Skin of body (tissue), 2 donors: Measurements from ENCODE around the gene CACNB2. TPM values are rescaled to one million over a fixed set of nuclear protein-coding genes. Genes with fewer than 3 reads are reported as not detected.
A peak's percentile ranks its signal among the peaks of the same experiment; 100 is the strongest.
"Not testable (repeated sequence)": the region's sequence is repeated elsewhere in the genome, so short reads cannot be mapped to it uniquely, and the experiment has no call there.

ENCODE experiments used
- DNase-seq: peaks from one replicate; lab custom pipeline; 2025; lab: John Stamatoyannopoulos, UW
- total RNA-seq: library from RNA; depleted of rRNA; stranded (reverse); fragments of >200 nt; gene quantifications from one replicate; pipeline ENCODE4 v1.2.3, GENCODE V29; 2014

The CACNB2 gene
- total RNA-seq, 1 donor from 2014 or later: 2.6 TPM

GRCh38 chr10:18144928-18145327 is 4.7 kb downstream of the CACNB2 start:
- DNase-seq: no peak

DNA sequence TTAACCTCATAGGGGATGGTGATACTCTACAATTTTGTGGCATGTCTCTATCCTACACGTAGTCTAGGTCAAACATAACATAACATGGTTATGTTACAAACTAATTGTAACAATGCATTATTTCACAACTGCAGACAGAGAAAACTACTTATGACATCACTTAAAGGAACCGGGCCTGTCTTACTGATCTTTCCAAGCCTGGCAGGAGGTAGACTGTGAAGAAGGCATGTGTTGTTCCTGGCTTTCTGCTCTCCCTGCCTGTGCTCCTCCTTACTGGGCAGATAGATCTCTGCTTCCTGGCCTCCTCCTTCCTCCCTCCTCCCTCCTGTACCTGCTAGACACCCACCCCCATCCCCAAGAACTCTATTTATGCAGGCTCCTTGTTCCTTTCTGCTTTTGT is 5.4 kb downstream of the CACNB2 start:
- no peak for DNase-seq

GRCh38 chr10:18149196-18149800 is 9.1 kb downstream of the CACNB2 start:
- no peak for DNase-seq

DNA sequence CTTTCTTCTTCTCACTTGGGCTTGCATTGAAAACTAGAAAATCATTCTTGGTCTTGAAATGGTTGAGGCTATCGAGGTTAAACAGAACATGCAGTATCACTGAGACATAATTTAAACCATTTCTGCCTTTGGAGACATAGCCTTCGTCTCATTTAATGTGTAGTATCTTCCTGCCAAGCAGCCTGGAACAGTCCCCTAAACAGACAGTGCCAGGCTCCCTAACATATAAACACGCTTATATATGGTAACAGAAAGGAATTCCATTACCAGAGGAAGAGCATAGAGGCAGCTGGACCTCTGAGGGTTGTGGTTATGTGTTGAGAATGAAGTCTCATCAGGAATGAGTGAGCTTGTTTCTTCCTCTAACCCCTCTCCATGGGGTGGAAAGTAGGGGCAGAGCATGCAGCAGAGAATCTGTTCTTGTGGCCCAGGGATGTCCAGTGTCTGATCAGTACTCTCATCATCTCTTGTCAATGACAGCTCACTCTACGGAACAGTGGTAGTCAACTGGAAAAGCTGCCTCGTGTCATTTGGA is 11.2 kb downstream of the CACNB2 start:
- DNase-seq: no peak

GRCh38 chr10:18153381-18153780 is 13.2 kb downstream of the CACNB2 start:
- not testable (repeated sequence) for DNase-seq

DNA sequence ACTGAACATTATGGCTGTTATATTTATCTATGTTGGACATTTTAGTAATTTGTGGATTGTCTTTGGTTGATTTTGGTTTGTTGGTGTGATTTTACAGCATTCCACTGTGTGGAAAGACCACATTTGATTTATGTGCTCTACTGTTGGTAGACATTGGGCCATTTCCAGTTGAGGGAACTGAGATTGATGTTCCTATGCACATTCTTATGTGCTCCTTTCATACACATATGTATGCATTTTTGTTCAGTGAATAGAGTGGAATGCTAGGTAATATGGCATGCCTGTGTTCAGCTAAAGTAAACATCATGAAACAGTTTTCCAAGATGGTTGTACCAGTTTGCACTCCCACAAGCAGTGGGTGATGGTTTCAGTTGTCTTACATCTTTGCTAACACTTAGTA is 15.1 kb downstream of the CACNB2 start:
- DNase-seq: no peak

DNA sequence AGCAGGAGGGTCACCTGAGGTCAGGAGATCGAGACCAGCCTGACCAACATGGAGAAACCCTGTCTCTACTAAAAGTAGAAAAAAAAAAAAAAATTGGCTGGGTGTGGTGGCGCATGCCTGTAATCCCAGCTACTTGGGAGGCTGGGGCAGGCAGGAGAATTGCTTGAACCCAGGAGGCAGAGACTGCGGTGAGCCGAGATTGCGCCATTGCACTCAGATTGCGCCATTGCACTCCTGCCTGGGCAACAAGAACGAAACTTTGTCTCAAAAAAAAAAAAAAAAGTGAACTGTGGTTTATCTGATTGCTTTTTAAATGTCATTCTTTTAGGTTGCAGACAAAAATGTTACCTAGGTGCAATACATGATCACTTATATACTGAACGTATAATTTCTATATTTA is 16.6 kb downstream of the CACNB2 start:
- not testable (repeated sequence) for DNase-seq

DNA sequence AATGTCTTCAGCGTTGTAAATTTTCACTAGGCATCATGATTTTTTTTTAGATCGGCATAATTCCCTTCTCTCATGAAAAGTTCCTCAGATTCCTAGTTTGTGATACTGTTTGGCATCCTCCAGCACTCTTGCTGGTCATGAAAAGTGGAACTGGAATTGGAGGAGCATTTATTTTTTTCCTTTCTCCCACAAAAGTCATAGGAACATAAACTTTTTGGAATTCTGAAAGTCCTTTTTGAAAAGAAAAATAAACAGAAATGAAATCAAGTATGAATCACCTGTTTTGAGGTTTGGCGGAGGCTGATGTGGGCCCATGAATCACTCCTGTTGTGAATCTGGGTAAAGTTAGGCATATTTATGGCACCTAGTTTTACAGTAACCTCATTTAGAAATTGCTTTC is 17.7 kb downstream of the CACNB2 start:
- DNase-seq: no peak

- no peak for DNase-seq
These were observed 18.6 kb downstream of the CACNB2 start for GRCh38 chr10:18158773-18159265.

DNA sequence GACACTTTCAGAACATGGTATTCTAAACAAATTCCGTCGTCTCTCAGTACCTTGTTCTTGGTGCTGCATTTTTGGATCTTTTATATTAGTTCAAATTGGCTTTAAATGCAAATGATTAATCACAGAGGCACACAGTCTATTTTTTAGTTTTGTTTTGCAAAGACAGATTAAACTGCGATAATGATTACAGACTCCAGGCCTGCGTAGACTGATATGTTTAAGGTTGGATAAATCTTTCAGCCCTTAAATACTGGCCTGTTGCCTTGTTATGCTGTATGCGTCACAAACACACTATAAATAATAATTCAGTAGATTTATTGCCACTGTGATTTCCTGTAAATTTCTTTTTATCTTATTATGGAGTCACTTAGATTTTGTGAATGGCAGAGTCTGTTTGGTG is 19.3 kb downstream of the CACNB2 start:
- no peak for DNase-seq

GRCh38 chr10:18162021-18162627 is 21.9 kb downstream of the CACNB2 start:
- no peak for DNase-seq

DNA sequence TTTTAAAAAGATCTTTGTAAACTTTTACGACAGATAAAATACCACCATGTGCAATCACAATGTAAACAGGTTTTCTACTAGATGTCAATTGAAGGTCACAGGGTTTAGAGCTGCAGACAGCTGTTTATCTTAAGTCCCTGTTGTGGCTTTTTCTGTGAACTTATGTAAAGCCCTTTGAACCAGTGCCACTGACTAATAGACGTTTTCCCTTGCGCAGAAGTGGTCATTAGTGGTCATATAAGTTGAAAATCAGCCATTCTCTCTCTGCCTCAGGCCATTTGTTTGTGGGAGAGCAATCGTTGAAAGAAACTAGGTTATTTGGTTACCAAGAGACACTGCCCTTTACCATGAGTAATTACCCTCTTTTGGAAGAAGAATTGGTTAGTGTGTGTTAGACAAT is 23.9 kb downstream of the CACNB2 start:
- no peak for DNase-seq

DNA sequence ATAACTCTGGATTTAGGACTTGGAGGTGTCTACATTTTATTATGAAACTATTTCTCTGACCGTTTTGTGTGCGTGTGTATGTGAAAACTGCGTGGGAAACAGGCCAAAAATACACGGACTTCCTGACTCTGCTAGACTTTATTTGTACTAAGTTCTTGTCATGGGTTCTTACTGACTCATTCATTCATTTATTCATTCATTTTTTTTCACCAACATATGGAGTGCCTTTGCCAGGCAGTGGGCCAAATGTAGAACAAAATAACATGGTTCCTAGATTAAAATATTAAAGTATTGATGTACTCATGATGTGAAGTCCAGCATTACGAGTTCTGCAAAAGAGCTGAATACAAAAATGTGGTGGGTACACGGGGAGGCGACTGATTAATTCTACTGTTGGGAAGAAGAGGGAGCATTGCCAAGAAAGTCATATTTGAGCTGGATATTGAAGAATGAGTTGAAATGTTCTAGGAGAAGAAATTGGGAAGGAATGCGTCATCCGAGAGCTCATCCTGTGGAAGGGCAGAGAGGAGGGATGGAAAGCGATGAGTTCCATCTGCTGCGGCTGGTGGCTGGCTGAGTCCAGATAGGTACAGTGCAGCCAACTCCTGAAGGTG is 24.6 kb downstream of the CACNB2 start:
- no peak for DNase-seq

DNA sequence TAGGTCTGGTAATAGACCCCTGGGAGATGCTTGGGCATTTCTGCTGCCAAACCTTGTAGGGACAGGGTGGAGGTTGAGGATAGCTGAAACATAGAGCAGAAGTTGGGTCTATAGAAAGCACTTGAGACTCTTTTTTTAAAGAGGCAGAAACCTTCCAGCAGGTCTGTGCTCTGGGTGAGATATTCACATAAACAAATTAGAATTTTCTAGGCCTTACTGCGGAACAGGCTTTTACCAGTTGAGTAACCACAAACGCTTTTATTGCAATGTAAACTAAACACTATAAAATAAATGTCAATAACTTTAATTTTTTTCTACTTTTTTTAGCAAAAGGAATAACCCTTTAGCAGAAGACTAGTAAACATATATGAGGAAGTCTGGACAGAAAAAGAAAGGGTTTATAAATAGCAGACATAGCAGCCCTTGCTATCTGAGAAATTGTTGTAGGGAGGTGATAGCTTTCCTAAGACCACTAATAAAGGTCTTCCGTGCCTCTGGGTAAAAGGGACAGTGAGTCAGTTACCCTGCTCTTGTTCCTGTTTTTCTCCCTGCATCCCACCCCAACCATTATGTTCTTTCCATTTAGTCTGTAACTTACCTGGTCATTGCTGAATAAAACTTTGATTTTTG is 38.7 kb downstream of the CACNB2 start:
- DNase-seq: no peak

GRCh38 chr10:18179891-18180290 is 39.7 kb downstream of the CACNB2 start:
- DNase-seq: peak; percentile 69

DNA sequence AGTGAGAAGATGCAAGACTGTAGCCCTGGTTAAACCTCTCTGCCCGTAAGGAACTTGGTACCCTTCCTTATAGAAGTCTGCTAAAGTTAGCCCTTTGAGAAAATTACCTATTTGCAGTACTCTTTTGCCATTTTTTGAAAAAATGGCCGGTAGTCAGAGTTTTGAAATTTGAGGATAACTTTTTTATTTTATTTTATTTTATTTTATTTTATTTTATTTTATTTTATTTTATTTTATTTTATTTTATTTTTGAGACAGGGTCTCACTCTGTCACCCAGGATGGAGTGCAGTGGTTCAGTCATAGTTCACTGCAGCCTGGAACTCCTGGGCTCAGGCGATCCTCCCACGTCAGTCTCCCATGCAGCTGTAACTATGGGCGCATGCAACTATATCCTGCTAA is 41.2 kb downstream of the CACNB2 start:
- DNase-seq: not testable (repeated sequence)

- DNase-seq: no peak
These were observed 45.4 kb downstream of the CACNB2 start for GRCh38 chr10:18185621-18186020.

DNA sequence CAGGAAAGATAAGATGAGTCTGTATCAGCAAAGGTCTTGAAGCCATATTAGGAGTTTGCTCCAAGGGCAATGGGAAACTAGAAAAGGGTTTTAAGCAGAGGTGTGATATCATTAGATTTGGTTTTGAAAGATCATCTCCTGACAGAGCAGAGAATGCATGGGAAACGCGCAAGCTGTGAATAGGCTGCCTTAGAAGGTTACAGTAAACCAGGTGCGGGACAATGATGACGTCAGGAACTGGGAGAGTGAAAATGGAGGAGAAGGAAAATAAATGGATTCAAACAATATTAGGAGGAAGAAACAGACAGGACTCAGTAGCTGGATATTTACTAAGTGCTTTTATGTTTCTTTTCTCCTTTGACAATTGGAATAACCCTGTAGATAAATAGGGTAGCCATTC is 50.6 kb downstream of the CACNB2 start:
- DNase-seq: no peak

- DNase-seq: no peak
These were observed 54.4 kb downstream of the CACNB2 start for GRCh38 chr10:18194634-18195033.

DNA sequence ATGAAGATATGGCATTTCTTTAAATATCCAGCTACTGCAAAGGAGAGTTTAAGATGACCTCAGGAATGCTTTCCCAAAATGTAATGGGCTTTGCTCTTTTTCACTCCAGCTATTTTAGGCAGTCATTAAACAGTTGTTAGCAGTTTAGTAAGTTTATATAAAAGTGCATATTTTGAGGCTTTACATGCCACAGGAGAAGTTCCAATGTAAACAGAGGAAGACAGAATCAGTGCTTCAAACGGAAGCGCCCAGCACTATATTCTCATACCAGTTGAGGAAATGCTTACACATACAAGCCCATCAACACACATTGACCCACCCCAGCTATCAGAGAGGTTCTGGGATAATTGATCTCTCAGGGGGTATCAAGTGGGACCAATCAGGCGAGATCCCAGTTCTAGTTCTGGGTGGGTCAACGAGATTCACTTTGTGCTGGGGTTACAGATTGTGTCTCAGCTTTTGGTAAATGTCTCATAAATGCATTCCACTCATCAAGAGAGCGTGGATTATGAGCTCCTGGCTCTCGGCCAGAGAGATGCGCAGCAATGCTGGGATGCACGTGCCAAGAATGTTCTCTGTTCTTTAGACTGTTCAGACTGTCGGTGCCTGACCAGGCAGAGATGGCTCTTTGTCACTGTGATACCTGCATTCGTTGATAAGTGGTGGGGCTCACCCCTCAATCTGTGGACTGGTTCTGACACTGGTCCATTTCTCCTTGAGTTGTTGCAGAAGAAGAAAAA is 55.0 kb downstream of the CACNB2 start:
- no peak for DNase-seq

DNA sequence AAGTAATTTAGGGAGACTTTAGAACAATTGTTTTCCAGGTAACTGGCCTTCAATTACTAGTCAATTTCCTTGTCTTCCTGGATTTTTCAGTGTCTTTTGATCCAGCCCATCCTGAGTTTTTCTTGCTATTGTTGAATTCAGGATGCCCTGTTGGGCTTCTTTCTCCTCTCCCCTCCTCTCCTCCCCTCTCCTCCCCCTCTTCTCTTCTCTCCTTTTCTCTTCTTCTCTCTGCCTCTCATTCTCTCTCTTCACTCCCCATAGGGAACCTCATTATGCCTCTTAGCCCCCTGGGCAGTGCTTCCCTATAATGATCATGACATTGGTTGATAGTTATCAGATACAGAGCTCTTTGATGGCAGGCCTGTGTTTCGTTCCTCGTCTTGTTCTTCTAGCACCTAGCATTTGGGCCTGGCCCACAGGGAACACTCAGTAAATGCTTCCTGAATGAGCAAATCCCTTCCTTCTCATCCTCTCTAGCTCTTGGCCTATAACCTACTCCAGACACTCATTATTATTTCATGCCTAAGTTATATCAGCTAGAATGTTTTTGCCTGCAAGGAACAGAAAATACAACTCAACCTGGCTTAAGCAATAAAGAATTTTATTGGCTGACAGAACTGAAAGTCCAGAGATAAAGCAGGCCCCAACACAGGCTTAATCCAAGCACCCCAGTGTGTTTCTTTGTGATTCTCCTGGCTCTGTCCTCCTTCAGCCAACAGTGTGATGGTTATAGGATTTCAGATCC is 56.8 kb downstream of the CACNB2 start:
- no peak for DNase-seq
